ENCODE data around the gene GHRL. TPM values are rescaled to one million over a fixed set of nuclear protein-coding genes. Genes with fewer than 3 reads are reported as not detected.

Gene GHRL
- total RNA-seq, 2 donors from 2014 or later, result not detected

- no peaks in the 10 kb centered on the region for H3K27me3 ChIP-seq
- H3K27ac ChIP-seq, result no peak overlapping the region
- no peak overlapping the region for H3K4me3 ChIP-seq
- no peak for TF ChIP-seq CTCF (IDR thresholded peaks at IDR 0.05)
- H3K4me1 ChIP-seq, result peaks cover 0 to 36% of the 10 kb centered on the region in 2 donors
- H3K36me3 ChIP-seq, result peaks cover 15% of the 10 kb centered on the region
- no peak for DNase-seq (ENCODE audit: low spot score)
- H3K9me3 ChIP-seq, result no peaks in the 10 kb centered on the region
Observed at GRCh38 chr3:10251006-10251405, 41.7 kb downstream of the GHRL start.

DNA sequence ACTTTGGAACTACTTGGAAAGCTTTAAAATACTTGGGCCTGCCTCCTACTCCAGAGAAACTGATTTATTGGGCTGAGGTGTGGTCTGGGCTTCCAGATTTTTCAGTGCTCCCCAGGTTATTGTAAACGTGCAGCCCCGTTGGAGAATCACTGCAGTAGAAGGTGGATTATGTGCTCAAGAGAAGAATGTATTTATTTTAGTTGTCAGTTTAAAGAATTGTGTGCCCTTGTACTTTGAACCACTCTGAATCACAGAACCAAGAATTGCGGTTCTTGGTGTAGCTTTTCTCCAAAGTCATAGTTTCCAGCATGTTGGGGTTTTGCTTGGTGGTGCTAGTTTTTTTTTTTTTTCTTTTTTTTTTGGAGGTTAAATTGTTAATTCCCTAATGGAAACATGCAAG lies 42.9 kb downstream of the GHRL start:
- peak overlapping the region; percentile 67 to 80 for H3K4me3 ChIP-seq
- no peak for TF ChIP-seq CTCF (IDR thresholded peaks at IDR 0.05)
- no peak for DNase-seq (ENCODE audit: low spot score)
- peaks cover 15% of the 10 kb centered on the region for H3K36me3 ChIP-seq
- H3K27me3 ChIP-seq, result no peaks in the 10 kb centered on the region
- H3K27ac ChIP-seq, result peak overlapping the region in 1 of 2 donors; percentile 83
- H3K9me3 ChIP-seq, result peaks cover 0 to 9% of the 10 kb centered on the region in 2 donors
- peaks cover 0 to 36% of the 10 kb centered on the region in 2 donors for H3K4me1 ChIP-seq

DNA sequence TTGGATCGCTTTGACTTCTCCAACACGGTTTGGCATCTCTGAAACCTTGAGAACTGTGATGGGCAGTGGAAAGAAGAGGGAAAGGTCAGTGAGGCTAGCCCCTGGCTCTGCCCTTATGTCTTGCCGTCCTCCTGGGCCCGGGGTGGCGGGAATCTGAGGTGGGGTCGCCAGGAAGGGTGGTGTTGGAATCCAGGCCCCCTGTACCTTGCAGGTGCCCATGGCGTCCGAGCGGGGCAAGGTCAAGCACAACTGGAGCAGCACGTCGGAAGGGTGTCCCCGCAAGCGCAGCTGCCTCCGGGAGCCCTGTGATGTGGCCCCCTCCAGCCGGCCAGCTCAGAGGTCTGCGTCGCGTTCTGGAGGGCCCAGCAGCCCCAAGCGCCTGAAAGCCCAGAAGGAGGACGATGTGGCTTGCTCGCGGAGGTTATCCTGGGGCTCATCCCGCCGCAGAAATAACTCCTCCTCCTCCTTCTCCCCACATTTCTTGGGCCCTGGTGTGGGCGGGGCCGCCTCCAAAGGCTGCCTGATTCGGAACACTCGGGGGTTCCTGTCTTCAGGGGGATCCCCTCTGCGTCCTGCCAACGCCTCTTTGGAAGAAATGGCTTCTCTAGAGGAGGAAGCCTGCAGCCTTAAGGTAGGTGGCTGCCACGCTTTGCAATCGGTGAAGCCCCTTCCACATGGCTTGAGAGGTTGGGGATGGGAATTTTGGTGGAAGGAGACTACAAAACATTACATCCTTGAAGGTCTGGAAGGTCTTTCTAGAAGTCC lies 43.6 kb downstream of the GHRL start:
- TF ChIP-seq CTCF (IDR thresholded peaks at IDR 0.05), result no peak
- no peaks in the 10 kb centered on the region for H3K27me3 ChIP-seq
- DNase-seq (ENCODE audit: low spot score), result no peak
- H3K9me3 ChIP-seq, result peaks cover 0 to 13% of the 10 kb centered on the region in 2 donors
- peaks cover 15% of the 10 kb centered on the region for H3K36me3 ChIP-seq
- peak overlapping the region; percentile 83 for H3K27ac ChIP-seq
- H3K4me3 ChIP-seq, result peak overlapping the region; percentile 67 to 80
- H3K4me1 ChIP-seq, result peaks cover 0 to 32% of the 10 kb centered on the region in 2 donors

GRCh38 chr3:10248184-10248983 lies 44.4 kb downstream of the GHRL start, which contains the start of gene TATDN2:
Gene TATDN2 (plus strand): TSS chr3:10248459. CDS start chr3:10249201, 742 bp downstream.
- peaks cover 0 to 13% of the 10 kb centered on the region in 2 donors for H3K9me3 ChIP-seq
- peak within 1 kb of the TSS; percentile 67 to 80 for H3K4me3 ChIP-seq
- peaks cover 12% of the 10 kb centered on the region for H3K36me3 ChIP-seq
- no peak for TF ChIP-seq CTCF (IDR thresholded peaks at IDR 0.05)
- no peaks in the 10 kb centered on the region for H3K27me3 ChIP-seq
- H3K27ac ChIP-seq, result peak within 1 kb of the TSS; percentile 83
- peak; percentile 96 for DNase-seq (ENCODE audit: low spot score)
- peaks cover 0 to 25% of the 10 kb centered on the region in 2 donors for H3K4me1 ChIP-seq

DNA sequence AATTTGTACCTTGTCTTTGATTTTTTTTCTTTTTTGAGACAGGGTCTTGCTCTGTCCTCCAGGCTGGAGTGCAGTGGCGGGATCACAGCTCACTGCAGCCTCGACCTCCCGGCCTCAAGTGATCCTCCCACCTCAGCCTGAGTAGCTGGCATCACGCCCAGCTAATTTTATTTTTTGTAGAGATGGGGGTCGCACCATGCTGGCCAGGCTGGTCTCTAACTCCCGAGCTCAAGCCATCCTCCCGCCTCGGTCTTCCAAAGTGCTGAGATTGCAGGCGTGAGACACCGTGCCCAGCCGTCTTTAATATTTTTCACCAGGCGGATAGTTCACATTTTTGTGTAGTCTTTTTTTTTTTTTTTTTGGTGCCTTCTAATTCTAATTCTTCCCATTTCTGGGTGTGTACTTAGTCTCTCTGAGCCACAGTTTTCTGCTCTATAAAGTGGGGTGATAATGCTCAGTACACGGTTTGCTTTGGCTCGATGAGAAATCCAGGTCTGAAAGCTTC lies 45.0 kb downstream of the GHRL start:
- Histone ChIP-seq H3K36me3 (peaks cover 5% of the 10 kb centered on the region), H3K27me3 (no peaks in the 10 kb centered on the region), H3K27ac (peak overlapping the region; percentile 83), H3K4me1 (peaks cover 0 to 25% of the 10 kb centered on the region in 2 donors), H3K9me3 (peaks cover 0 to 13% of the 10 kb centered on the region in 2 donors), H3K4me3 (peak overlapping the region; percentile 67 to 80)
- no peak for TF ChIP-seq CTCF (IDR thresholded peaks at IDR 0.05)
- no peak for DNase-seq (ENCODE audit: low spot score)

Data from right atrium auricular region (tissue), 2 donors.